Fibroblast of mammary gland (primary cell): Measurements from ENCODE around the gene ERCC5.

Experiments
- DNase-seq: peaks from one replicate; pipeline ENCODE4 v3.0.0-alpha.2; 2010; ENCODE audit warnings: low read depth
- H3K4me3 ChIP-seq: 2 replicates; pipeline ENCODE4 v1.5.1; 2011; ENCODE audit warnings: low read depth, mild to moderate bottlenecking, low read length, moderate library complexity; ENCODE audit not compliant: control insufficient read depth
- TF ChIP-seq, protein P1 (sequence below): conservative IDR thresholded peaks from 2 replicates; pipeline ENCODE4 v1.5.1; 2011; ENCODE audit warnings: low read depth, low read length, inconsistent platforms; ENCODE audit not compliant: control insufficient read depth, insufficient read depth

ERCC5 gene

GRCh38 chr13:102905905-102906771 lies 60.3 kb downstream of the ERCC5 start:
- TF ChIP-seq, protein P1, sequence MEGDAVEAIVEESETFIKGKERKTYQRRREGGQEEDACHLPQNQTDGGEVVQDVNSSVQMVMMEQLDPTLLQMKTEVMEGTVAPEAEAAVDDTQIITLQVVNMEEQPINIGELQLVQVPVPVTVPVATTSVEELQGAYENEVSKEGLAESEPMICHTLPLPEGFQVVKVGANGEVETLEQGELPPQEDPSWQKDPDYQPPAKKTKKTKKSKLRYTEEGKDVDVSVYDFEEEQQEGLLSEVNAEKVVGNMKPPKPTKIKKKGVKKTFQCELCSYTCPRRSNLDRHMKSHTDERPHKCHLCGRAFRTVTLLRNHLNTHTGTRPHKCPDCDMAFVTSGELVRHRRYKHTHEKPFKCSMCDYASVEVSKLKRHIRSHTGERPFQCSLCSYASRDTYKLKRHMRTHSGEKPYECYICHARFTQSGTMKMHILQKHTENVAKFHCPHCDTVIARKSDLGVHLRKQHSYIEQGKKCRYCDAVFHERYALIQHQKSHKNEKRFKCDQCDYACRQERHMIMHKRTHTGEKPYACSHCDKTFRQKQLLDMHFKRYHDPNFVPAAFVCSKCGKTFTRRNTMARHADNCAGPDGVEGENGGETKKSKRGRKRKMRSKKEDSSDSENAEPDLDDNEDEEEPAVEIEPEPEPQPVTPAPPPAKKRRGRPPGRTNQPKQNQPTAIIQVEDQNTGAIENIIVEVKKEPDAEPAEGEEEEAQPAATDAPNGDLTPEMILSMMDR, result no peak
- DNase-seq, result no peak
- H3K4me3 ChIP-seq, result no peak overlapping the region

DNA sequence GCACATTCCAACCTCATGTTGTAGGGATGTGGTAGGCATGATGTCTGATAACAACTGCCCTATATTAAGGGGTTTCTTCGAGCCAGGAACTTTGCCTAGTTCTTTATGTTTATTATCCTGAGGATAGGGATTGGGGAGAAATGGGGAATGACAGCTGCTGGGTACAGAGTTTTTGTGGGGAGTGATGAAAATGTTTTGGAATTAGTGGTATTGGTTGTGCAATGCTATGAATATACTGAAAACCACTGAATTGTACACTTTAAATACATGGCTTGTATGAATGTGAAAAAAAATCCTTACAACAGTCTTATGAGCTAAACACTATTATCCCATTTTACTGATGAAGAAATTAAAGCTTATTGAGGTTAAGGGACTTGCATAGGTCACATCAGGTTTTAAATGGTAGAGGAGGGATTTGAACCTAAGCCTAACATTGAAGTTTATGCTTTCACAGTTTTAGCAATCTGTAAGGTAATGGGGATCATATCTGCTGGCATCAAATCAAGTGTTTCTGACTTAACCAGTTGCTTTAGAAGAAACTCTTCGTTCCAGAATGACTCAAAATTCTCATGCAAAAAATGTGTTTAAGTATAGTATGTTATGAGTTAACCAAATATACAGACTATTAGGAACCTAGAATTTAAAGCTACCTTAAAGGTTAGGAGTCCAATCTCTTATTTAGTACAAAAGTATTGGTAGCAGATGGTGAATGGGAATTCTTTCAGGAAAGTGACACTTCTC lies 61.4 kb downstream of the ERCC5 start:
- no peak overlapping the region for H3K4me3 ChIP-seq
- peak; percentile 11 for DNase-seq
- TF ChIP-seq, protein P1, result no peak

DNA sequence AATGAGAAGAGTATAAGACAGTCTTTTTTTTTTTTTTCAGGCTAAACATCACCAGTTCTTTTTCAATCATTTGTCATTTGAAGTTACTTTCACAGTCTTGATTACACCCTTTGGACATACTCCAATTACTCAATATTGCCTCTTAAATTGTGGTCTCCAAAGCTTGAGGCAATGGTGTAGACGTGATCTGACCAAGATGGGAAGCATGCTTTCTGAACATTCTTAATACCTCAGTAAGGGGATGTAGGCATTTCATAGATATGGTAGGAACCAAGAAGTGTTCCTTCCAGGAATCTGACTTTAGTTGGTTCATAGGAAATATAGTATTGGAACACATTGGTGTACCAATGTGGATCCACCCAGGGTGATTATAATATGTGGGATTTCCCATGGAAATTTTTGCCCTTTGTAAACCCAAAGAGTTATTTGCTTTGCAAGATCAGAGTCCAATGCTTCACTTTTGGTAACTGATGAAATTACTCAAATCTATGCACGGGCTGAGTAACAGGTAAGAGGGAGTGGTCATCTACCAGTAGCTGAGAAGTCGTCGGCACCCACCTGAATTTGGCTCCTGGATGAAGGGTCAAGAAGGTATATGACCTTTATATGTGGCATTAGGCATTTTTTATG lies 62.2 kb downstream of the ERCC5 start:
- TF ChIP-seq, protein P1, result no peak
- H3K4me3 ChIP-seq, result no peak overlapping the region
- peak; percentile 24 for DNase-seq

GRCh38 chr13:102909971-102910370 lies 64.1 kb downstream of the ERCC5 start:
- no peak overlapping the region for H3K4me3 ChIP-seq
- TF ChIP-seq, protein P1, result no peak
- no peak for DNase-seq

- H3K4me3 ChIP-seq, result no peak overlapping the region
- no peak for DNase-seq
These were observed 65.5 kb downstream of the ERCC5 start for GRCh38 chr13:102911336-102911735.

DNA sequence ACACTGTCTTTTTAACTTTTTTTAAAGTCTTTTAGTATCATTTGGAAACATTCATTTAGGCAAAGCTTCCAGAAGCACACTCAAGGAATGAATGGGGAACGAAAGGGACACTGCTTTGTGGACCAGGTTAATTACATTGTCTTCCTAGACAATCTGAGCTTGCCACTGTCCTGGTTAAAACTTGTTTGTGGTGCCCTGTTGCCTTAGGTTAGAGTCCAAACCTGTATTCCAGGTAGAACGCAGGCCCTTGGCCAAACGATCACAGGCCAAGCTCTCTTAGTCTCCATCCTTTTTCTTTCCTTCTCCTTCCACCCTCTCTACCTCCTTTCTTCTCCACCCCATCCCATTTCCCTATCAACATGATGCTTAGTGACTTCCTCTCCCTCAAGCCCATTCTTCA lies 66.8 kb downstream of the ERCC5 start:
- TF ChIP-seq, protein P1, result no peak
- no peak overlapping the region for H3K4me3 ChIP-seq
- DNase-seq, result no peak

More at GRCh38 chr13:102911336-102911735, 65.5 kb downstream of the ERCC5 start:
- TF ChIP-seq, protein P1, result no peak
